ENCODE data around the gene BRPF3. TPM values are rescaled to one million over a fixed set of nuclear protein-coding genes. Genes with fewer than 3 reads are reported as not detected.

The BRPF3 gene
- total and polyA plus RNA-seq, 2 donors (not counting 1 experiment from before 2014, with no cell fraction given): 10.4 to 10.6 TPM

GRCh38 chr6:36273802-36274514 is 77.4 kb downstream of the BRPF3 start:
- no peaks in the 10 kb centered on the region for H3K79me2 ChIP-seq (ENCODE audit: control insufficient read depth, insufficient read depth, low read length)
- peaks cover 25% of the 10 kb centered on the region for H3K27me3 ChIP-seq (ENCODE audit: control insufficient read depth, insufficient read depth, low read length)
- no peak for DNase-seq (ENCODE audit: low read depth in 2 of 2)
- no peaks in the 10 kb centered on the region for H4K20me1 ChIP-seq (ENCODE audit: control insufficient read depth, extremely low read depth, insufficient read depth, low read length)
- no peak overlapping the region for H3K4me3 ChIP-seq (replicated peaks in 1 of 4; ENCODE audit: control extremely low read depth in 1 of 4, insufficient read depth in 1 of 4, low read depth in 3 of 4, low read length in 4 of 4)
- H3K27ac ChIP-seq (ENCODE audit: insufficient read depth, low read length): no peak overlapping the region
- H2AFZ ChIP-seq (ENCODE audit: low read length): no peak overlapping the region
- H3K9me3 ChIP-seq (ENCODE audit: control insufficient read depth, insufficient read depth, low read depth, low read length): no peaks in the 10 kb centered on the region
- no peak overlapping the region for H3K9ac ChIP-seq (ENCODE audit: insufficient read depth, low read length)
- H3K4me1 ChIP-seq (ENCODE audit: control insufficient read depth, extremely low read depth, insufficient read depth, low read length): no peaks in the 10 kb centered on the region
- TF ChIP-seq, protein P1, sequence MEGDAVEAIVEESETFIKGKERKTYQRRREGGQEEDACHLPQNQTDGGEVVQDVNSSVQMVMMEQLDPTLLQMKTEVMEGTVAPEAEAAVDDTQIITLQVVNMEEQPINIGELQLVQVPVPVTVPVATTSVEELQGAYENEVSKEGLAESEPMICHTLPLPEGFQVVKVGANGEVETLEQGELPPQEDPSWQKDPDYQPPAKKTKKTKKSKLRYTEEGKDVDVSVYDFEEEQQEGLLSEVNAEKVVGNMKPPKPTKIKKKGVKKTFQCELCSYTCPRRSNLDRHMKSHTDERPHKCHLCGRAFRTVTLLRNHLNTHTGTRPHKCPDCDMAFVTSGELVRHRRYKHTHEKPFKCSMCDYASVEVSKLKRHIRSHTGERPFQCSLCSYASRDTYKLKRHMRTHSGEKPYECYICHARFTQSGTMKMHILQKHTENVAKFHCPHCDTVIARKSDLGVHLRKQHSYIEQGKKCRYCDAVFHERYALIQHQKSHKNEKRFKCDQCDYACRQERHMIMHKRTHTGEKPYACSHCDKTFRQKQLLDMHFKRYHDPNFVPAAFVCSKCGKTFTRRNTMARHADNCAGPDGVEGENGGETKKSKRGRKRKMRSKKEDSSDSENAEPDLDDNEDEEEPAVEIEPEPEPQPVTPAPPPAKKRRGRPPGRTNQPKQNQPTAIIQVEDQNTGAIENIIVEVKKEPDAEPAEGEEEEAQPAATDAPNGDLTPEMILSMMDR (conservative IDR thresholded peaks at IDR 0.05 in 1 of 2, IDR thresholded peaks at IDR 0.05 in 1 of 2; ENCODE audit: low read depth in 1 of 2, low read length in 2 of 2): no peak
- TF ChIP-seq EZH2 (IDR thresholded peaks at IDR 0.05; ENCODE audit: low read length, missing control alignments): no peak
- no peaks in the 10 kb centered on the region for H3K36me3 ChIP-seq (ENCODE audit: control insufficient read depth, insufficient read depth, low read length)
- H3K4me2 ChIP-seq (ENCODE audit: extremely low read depth, insufficient read depth, low read length): no peak overlapping the region

- no peak overlapping the region for H3K4me3 ChIP-seq (replicated peaks in 1 of 4; ENCODE audit: control extremely low read depth in 1 of 4, insufficient read depth in 1 of 4, low read depth in 3 of 4, low read length in 4 of 4)
- TF ChIP-seq, protein P1 (conservative IDR thresholded peaks at IDR 0.05 in 1 of 2, IDR thresholded peaks at IDR 0.05 in 1 of 2; ENCODE audit: low read depth in 1 of 2, low read length in 2 of 2): no peak
- TF ChIP-seq EZH2 (IDR thresholded peaks at IDR 0.05; ENCODE audit: low read length, missing control alignments): no peak
- no peak overlapping the region for H3K27ac ChIP-seq (ENCODE audit: insufficient read depth, low read length)
- H3K36me3 ChIP-seq (ENCODE audit: control insufficient read depth, insufficient read depth, low read length): no peaks in the 10 kb centered on the region
- H2AFZ ChIP-seq (ENCODE audit: low read length): no peak overlapping the region
- H3K79me2 ChIP-seq (ENCODE audit: control insufficient read depth, insufficient read depth, low read length): no peaks in the 10 kb centered on the region
- no peak for DNase-seq (ENCODE audit: low read depth in 2 of 2)
- no peaks in the 10 kb centered on the region for H3K4me1 ChIP-seq (ENCODE audit: control insufficient read depth, extremely low read depth, insufficient read depth, low read length)
- peaks cover 14% of the 10 kb centered on the region for H3K27me3 ChIP-seq (ENCODE audit: control insufficient read depth, insufficient read depth, low read length)
- no peak overlapping the region for H3K4me2 ChIP-seq (ENCODE audit: extremely low read depth, insufficient read depth, low read length)
- no peaks in the 10 kb centered on the region for H3K9me3 ChIP-seq (ENCODE audit: control insufficient read depth, insufficient read depth, low read depth, low read length)
- no peak overlapping the region for H3K9ac ChIP-seq (ENCODE audit: insufficient read depth, low read length)
- H4K20me1 ChIP-seq (ENCODE audit: control insufficient read depth, extremely low read depth, insufficient read depth, low read length): no peaks in the 10 kb centered on the region
These were observed 80.3 kb downstream of the BRPF3 start for GRCh38 chr6:36276581-36277536.

DNA sequence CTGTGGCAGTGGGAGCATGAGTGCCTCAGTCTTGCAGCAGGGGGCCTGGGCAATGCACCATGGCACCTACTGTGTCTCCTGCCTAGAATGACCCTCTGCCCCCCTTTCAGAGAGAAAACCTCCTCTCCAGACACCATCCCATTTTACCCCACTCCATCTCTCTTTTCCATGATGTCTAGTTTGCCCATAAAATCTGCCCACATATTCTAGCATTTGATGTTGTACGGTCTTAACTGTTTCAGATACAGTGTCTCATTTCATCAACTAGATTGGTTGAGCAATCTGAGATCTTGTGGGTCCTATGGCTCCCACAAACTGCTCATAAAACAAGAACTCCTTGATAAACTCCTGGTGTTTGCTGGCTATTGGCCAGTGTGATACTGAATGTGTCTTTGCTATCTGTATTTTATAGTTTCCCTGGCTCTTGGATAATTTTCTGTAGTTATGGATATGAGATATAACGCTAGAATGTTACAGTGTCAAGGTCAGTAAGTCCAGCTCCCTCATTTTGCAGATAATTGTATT is 81.5 kb downstream of the BRPF3 start:
- Histone ChIP-seq H3K27me3 (ENCODE audit: control insufficient read depth, insufficient read depth, low read length) (peaks cover 14% of the 10 kb centered on the region), H4K20me1 (ENCODE audit: control insufficient read depth, extremely low read depth, insufficient read depth, low read length) (no peaks in the 10 kb centered on the region), H3K4me1 (ENCODE audit: control insufficient read depth, extremely low read depth, insufficient read depth, low read length) (no peaks in the 10 kb centered on the region), H3K9ac (ENCODE audit: insufficient read depth, low read length) (no peak overlapping the region), H2AFZ (ENCODE audit: low read length) (no peak overlapping the region), H3K9me3 (ENCODE audit: control insufficient read depth, insufficient read depth, low read depth, low read length) (no peaks in the 10 kb centered on the region), H3K4me3 (replicated peaks in 1 of 4; ENCODE audit: control extremely low read depth in 1 of 4, insufficient read depth in 1 of 4, low read depth in 3 of 4, low read length in 4 of 4) (no peak overlapping the region), H3K27ac (ENCODE audit: insufficient read depth, low read length) (no peak overlapping the region), H3K79me2 (ENCODE audit: control insufficient read depth, insufficient read depth, low read length) (no peaks in the 10 kb centered on the region), H3K4me2 (ENCODE audit: extremely low read depth, insufficient read depth, low read length) (no peak overlapping the region), H3K36me3 (ENCODE audit: control insufficient read depth, insufficient read depth, low read length) (no peaks in the 10 kb centered on the region)
- TF ChIP-seq, protein P1 (conservative IDR thresholded peaks at IDR 0.05 in 1 of 2, IDR thresholded peaks at IDR 0.05 in 1 of 2; ENCODE audit: low read depth in 1 of 2, low read length in 2 of 2): no peak
- no peak for TF ChIP-seq EZH2 (IDR thresholded peaks at IDR 0.05; ENCODE audit: low read length, missing control alignments)
- DNase-seq (ENCODE audit: low read depth in 2 of 2): no peak

Data from fibroblast of lung (primary cell).